Measurements from ENCODE around the gene MC3R.

Gene MC3R

GRCh38 chr20:56211051-56211450, 37.5 kb upstream of the MC3R start:
- H3K27me3 ChIP-seq (ENCODE audit: low read depth, low read length) = peaks cover 3% of the 10 kb centered on the region; the same call in 1 of the 2 replicates
- no peak overlapping the region for H2AFZ ChIP-seq (ENCODE audit: low read depth, low read length)
- H3K9ac ChIP-seq (ENCODE audit: low read length) = no peak overlapping the region
- H3K27ac ChIP-seq (ENCODE audit: low read length) = no peak overlapping the region
- H3K4me1 ChIP-seq (ENCODE audit: low read length) = no peaks in the 10 kb centered on the region
- H3K4me3 ChIP-seq (ENCODE audit: low read length) = no peak overlapping the region
- TF ChIP-seq CTCF (IDR thresholded peaks at IDR 0.05; ENCODE audit: low read depth, low read length) (no peak), EZH2phosphoT487 (IDR thresholded peaks at IDR 0.05; ENCODE audit: low read depth) (no peak)
- no peaks in the 10 kb centered on the region for H4K20me1 ChIP-seq (ENCODE audit: insufficient read depth, low read length)
- no peaks in the 10 kb centered on the region for H3K36me3 ChIP-seq (replicated peaks; ENCODE audit: low read depth, low read length)
- no peak overlapping the region for H3K4me2 ChIP-seq (ENCODE audit: low read length)
- no peaks in the 10 kb centered on the region for H3K9me3 ChIP-seq (ENCODE audit: insufficient read depth, low read length)
- H3K79me2 ChIP-seq (ENCODE audit: low read length) = no peaks in the 10 kb centered on the region

- Histone ChIP-seq H3K4me1 (ENCODE audit: low read length) (no peaks in the 10 kb centered on the region), H3K9me3 (ENCODE audit: insufficient read depth, low read length) (no peaks in the 10 kb centered on the region), H3K79me2 (ENCODE audit: low read length) (no peaks in the 10 kb centered on the region), H3K4me2 (ENCODE audit: low read length) (no peak overlapping the region), H3K27ac (ENCODE audit: low read length) (no peak overlapping the region), H3K36me3 (replicated peaks; ENCODE audit: low read depth, low read length) (no peaks in the 10 kb centered on the region), H3K9ac (ENCODE audit: low read length) (no peak overlapping the region), H3K27me3 (ENCODE audit: low read depth, low read length) (peaks cover 3% of the 10 kb centered on the region; the same call in 1 of the 2 replicates), H2AFZ (ENCODE audit: low read depth, low read length) (no peak overlapping the region), H4K20me1 (ENCODE audit: insufficient read depth, low read length) (no peaks in the 10 kb centered on the region), H3K4me3 (ENCODE audit: low read length) (no peak overlapping the region)
- TF ChIP-seq EZH2phosphoT487 (IDR thresholded peaks at IDR 0.05; ENCODE audit: low read depth) (no peak), CTCF (IDR thresholded peaks at IDR 0.05; ENCODE audit: low read depth, low read length) (no peak)
Observed at GRCh38 chr20:56212091-56212490, 36.4 kb upstream of the MC3R start.

- Histone ChIP-seq H3K4me2 (ENCODE audit: low read length) (no peak overlapping the region), H3K27ac (ENCODE audit: low read length) (no peak overlapping the region), H3K9me3 (ENCODE audit: insufficient read depth, low read length) (no peaks in the 10 kb centered on the region), H2AFZ (ENCODE audit: low read depth, low read length) (no peak overlapping the region), H3K36me3 (replicated peaks; ENCODE audit: low read depth, low read length) (no peaks in the 10 kb centered on the region), H3K4me3 (ENCODE audit: low read length) (no peak overlapping the region), H3K9ac (ENCODE audit: low read length) (no peak overlapping the region), H3K27me3 (ENCODE audit: low read depth, low read length) (peaks cover 3% of the 10 kb centered on the region; the same call in 1 of the 2 replicates), H3K4me1 (ENCODE audit: low read length) (no peaks in the 10 kb centered on the region), H3K79me2 (ENCODE audit: low read length) (no peaks in the 10 kb centered on the region), H4K20me1 (ENCODE audit: insufficient read depth, low read length) (no peaks in the 10 kb centered on the region)
- no peak for TF ChIP-seq EZH2phosphoT487 (IDR thresholded peaks at IDR 0.05; ENCODE audit: low read depth)
- TF ChIP-seq CTCF (IDR thresholded peaks at IDR 0.05; ENCODE audit: low read depth, low read length) = no peak
Observed at GRCh38 chr20:56213321-56213720, 35.2 kb upstream of the MC3R start.

- Histone ChIP-seq H3K27me3 (ENCODE audit: low read depth, low read length) (peaks cover 3% of the 10 kb centered on the region; the same call in 1 of the 2 replicates), H3K36me3 (replicated peaks; ENCODE audit: low read depth, low read length) (peaks cover 4% of the 10 kb centered on the region), H3K9ac (ENCODE audit: low read length) (no peak overlapping the region), H4K20me1 (ENCODE audit: insufficient read depth, low read length) (no peaks in the 10 kb centered on the region), H2AFZ (ENCODE audit: low read depth, low read length) (no peak overlapping the region), H3K27ac (ENCODE audit: low read length) (no peak overlapping the region), H3K9me3 (ENCODE audit: insufficient read depth, low read length) (peaks cover 10% of the 10 kb centered on the region), H3K4me1 (ENCODE audit: low read length) (no peaks in the 10 kb centered on the region), H3K4me2 (ENCODE audit: low read length) (no peak overlapping the region), H3K4me3 (ENCODE audit: low read length) (no peak overlapping the region), H3K79me2 (ENCODE audit: low read length) (no peaks in the 10 kb centered on the region)
- TF ChIP-seq CTCF (IDR thresholded peaks at IDR 0.05; ENCODE audit: low read depth, low read length) = no peak
- TF ChIP-seq EZH2phosphoT487 (IDR thresholded peaks at IDR 0.05; ENCODE audit: low read depth) = no peak
Observed at GRCh38 chr20:56215115-56215514, 33.4 kb upstream of the MC3R start.
